HEK293 (cell line): ENCODE results near the gene TRAF2.

Experiments used
- KLF10 ChIP-seq: fragments of 450-650 bp; IDR thresholded peaks from 2 replicates; pipeline ENCODE4 v1.5.1; 2018; ENCODE audit warnings: missing biosample characterization, mild to moderate bottlenecking, missing genetic modification characterization
- MYNN ChIP-seq: fragments of 450-650 bp; formaldehyde crosslinking; IDR thresholded peaks from 2 replicates; pipeline ENCODE4 v1.5.1; 2016; ENCODE audit warnings: missing biosample characterization, missing genetic modification characterization, borderline replicate concordance
- PRDM10 ChIP-seq: fragments of 450-650 bp; formaldehyde crosslinking; IDR thresholded peaks from 2 replicates; pipeline ENCODE4 v1.5.1; 2016; ENCODE audit warnings: missing biosample characterization, missing genetic modification characterization
- YY1 ChIP-seq: fragments of 450-650 bp; formaldehyde crosslinking; IDR thresholded peaks from 2 replicates; pipeline ENCODE4 v1.5.1; 2018; ENCODE audit warnings: missing biosample characterization, missing genetic modification characterization
- ZNF121 ChIP-seq: fragments of 450-650 bp; formaldehyde crosslinking; IDR thresholded peaks from 2 replicates; pipeline ENCODE4 v1.5.1; 2016; ENCODE audit warnings: missing biosample characterization, missing genetic modification characterization
- ZNF324 ChIP-seq: fragments of 450-650 bp; formaldehyde crosslinking; IDR thresholded peaks from 2 replicates; pipeline ENCODE4 v1.5.1; 2016; ENCODE audit warnings: missing biosample characterization, missing genetic modification characterization
- ZNF488 ChIP-seq: fragments of 450-650 bp; formaldehyde crosslinking; IDR thresholded peaks from 2 replicates; pipeline ENCODE4 v1.5.1; 2016; ENCODE audit warnings: missing biosample characterization, missing genetic modification characterization
- ZNF580 ChIP-seq: fragments of 450-650 bp; formaldehyde crosslinking; IDR thresholded peaks from 2 replicates; pipeline ENCODE4 v1.5.1; 2016; ENCODE audit warnings: missing biosample characterization, missing genetic modification characterization
- ZNF654 ChIP-seq: fragments of 450-650 bp; formaldehyde crosslinking; IDR thresholded peaks from 2 replicates; pipeline ENCODE4 v1.5.1; 2016; ENCODE audit warnings: low read depth, missing biosample characterization, missing genetic modification characterization
- TF ChIP-seq, protein P1 (sequence below): fragments of 450-650 bp; formaldehyde crosslinking; IDR thresholded peaks from 2 replicates; pipeline ENCODE4 v1.5.1; 2016; ENCODE audit warnings: missing biosample characterization, missing genetic modification characterization
- TF ChIP-seq, protein P2 (sequence below): fragments of 450-650 bp; formaldehyde crosslinking; IDR thresholded peaks from 2 replicates; pipeline ENCODE4 v1.5.1; 2016; ENCODE audit warnings: missing biosample characterization, missing genetic modification characterization

DNA sequence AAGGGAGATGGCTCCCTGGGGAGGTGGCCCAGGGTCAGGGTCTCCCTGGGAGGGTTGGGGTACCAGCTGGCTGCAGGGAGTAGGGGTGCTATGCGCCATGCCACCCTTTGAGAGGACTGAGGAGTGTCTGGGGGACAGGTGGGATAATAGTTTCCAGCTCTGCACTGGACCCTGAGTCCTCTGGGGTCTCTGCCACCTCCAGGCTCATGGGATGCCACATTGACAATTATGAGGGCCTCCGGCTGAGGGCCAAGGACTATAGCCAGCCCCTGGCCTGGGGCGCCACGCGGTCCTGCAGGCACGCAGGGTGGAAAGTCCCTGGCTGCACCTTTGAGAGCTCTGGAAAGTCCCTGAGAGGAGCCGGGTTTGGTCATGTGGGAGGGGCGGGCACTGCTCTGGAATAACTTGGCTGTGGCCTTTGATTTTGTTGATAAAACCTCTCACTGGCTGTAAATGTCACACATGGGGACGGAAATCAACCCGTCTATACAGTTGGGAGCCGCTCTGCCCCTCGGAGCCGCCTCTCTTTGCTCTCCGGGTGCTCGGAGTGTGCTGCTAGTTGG lies 16.0 kb downstream of the TRAF2 start:
- TF ChIP-seq ZNF580 (no peak), ZNF654 (tag by site-specific recombination) (no peak), YY1 (tag by site-specific recombination) (no peak), ZNF324 (no peak), MYNN (tag by site-specific recombination) (no peak), PRDM10 (no peak), KLF10 (no peak), ZNF121 (no peak), ZNF488 (no peak)
- TF ChIP-seq, protein P1, sequence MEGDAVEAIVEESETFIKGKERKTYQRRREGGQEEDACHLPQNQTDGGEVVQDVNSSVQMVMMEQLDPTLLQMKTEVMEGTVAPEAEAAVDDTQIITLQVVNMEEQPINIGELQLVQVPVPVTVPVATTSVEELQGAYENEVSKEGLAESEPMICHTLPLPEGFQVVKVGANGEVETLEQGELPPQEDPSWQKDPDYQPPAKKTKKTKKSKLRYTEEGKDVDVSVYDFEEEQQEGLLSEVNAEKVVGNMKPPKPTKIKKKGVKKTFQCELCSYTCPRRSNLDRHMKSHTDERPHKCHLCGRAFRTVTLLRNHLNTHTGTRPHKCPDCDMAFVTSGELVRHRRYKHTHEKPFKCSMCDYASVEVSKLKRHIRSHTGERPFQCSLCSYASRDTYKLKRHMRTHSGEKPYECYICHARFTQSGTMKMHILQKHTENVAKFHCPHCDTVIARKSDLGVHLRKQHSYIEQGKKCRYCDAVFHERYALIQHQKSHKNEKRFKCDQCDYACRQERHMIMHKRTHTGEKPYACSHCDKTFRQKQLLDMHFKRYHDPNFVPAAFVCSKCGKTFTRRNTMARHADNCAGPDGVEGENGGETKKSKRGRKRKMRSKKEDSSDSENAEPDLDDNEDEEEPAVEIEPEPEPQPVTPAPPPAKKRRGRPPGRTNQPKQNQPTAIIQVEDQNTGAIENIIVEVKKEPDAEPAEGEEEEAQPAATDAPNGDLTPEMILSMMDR (tag by site-specific recombination) = no peak
- TF ChIP-seq, protein P2, sequence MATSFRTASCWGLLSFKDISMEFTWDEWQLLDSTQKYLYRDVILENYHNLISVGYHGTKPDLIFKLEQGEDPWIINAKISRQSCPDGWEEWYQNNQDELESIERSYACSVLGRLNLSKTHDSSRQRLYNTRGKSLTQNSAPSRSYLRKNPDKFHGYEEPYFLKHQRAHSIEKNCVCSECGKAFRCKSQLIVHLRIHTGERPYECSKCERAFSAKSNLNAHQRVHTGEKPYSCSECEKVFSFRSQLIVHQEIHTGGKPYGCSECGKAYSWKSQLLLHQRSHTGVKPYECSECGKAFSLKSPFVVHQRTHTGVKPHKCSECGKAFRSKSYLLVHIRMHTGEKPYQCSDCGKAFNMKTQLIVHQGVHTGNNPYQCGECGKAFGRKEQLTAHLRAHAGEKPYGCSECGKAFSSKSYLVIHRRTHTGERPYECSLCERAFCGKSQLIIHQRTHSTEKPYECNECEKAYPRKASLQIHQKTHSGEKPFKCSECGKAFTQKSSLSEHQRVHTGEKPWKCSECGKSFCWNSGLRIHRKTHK (tag by site-specific recombination) = no peak
